Measurements from ENCODE around the gene COQ5. TPM values are rescaled to one million over a fixed set of nuclear protein-coding genes. Genes with fewer than 3 reads are reported as not detected.

The COQ5 gene
- total RNA-seq, 1 experiment from 2014 or later: 52.0 TPM

DNA sequence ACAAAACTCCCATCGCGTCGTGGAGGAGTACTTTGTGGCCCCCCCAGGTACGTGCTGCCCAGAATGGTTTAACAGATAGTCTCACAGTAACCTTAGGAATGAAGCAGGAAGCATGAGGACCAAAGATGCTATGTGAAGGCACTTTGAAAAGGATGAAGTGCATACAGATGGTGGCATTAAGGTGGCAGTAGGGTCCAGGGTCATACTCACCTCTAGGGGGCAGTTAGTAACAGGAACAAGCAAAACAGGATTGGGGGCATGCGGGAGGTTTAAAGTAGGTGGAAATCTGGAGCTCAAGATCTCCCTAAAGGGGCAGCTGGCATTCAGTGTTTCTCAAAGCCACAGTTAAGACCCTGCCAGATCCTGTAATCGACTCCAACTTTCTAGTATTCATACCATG, 71.8 kb downstream of the COQ5 start:
- DNase-seq (ENCODE audit: low read depth): no peak

DNA sequence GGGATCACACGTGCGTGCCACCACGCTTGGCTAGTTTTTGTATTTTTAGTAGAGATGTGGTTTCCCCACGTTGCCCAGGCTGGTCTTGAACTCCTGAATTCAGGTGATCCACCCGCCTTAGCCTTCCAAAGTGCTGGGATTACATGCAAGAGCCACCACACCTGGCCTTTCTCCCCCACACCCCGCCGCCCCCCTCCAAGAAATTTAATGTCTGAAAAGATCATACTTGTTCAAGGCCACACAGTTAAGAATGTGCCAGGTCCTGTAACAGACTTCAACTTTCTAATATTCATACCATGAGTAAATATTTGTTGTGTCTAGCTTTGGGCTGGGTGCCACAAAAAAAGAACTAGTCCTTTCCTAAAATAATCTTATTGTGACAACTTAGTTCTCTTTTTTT, 73.7 kb downstream of the COQ5 start:
- DNase-seq (ENCODE audit: low read depth): no peak

DNA sequence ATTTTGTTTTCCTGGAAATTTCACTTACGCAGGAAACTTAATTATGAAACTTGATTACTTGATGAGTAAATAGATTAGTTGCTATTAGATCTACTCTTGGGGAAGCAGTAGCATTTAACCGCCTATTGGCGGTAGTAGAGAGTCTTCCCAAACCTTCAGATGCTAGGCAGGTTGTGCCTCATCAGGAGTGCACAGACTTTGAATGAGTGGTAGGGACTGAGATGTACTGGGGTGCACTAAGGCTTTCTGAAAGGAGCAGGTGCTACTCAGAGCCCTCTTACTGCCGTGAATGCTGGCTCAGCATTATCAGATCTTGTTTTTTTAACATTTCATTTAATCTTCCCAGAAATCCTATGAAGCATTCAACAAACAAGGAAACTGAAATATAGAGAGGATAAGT, 75.0 kb downstream of the COQ5 start:
- no peak for DNase-seq (ENCODE audit: low read depth)

Small RNAs within 50 kb of the gene (small RNA-seq; reads per million reads assigned to genes)
- gene RF00019: not detected

Other genes with a start within 250 kb of the COQ5 start
- gene RNU4-2, start 237.3 kb downstream of the COQ5 start, total RNA-seq (2014; rRNA removed; shearing (Covaris generic)): not detected in 2 replicates
- not detected in 2 replicates for gene RNU4-1, start 235.9 kb downstream of the COQ5 start, total RNA-seq (2014; rRNA removed; shearing (Covaris generic))
- 0.40 and 1.6 TPM in 2 replicates for gene SIRT4, start 226.8 kb downstream of the COQ5 start, total RNA-seq (2014; rRNA removed; shearing (Covaris generic))
- not detected in 2 replicates for gene PLA2G1B, start 201.4 kb downstream of the COQ5 start, total RNA-seq (2014; rRNA removed; shearing (Covaris generic))
- gene MSI1, start 160.0 kb downstream of the COQ5 start, total RNA-seq (2014; rRNA removed; shearing (Covaris generic)): 0.40 and 0.92 TPM in 2 replicates
- gene COX6A1, start 91.0 kb downstream of the COQ5 start, total RNA-seq (2014; rRNA removed; shearing (Covaris generic)): 740 and 780 TPM in 2 replicates
- gene TRIAP1, start 82.8 kb downstream of the COQ5 start, total RNA-seq (2014; rRNA removed; shearing (Covaris generic)): 44.0 and 48.3 TPM in 2 replicates
- 20.9 and 23.5 TPM in 2 replicates for gene GATC, start 82.7 kb downstream of the COQ5 start, total RNA-seq (2014; rRNA removed; shearing (Covaris generic))
- 251 and 280 TPM in 2 replicates for gene SRSF9, start 59.4 kb downstream of the COQ5 start, total RNA-seq (2014; rRNA removed; shearing (Covaris generic))
- gene DYNLL1, start 33.0 kb downstream of the COQ5 start, total RNA-seq (2014; rRNA removed; shearing (Covaris generic)): 510 and 696 TPM in 2 replicates
- 35.1 and 43.3 TPM in 2 replicates for gene RNF10, start 5.2 kb upstream of the COQ5 start, total RNA-seq (2014; rRNA removed; shearing (Covaris generic))
- 58.9 and 60.4 TPM in 2 replicates for gene POP5, start 52.2 kb upstream of the COQ5 start, total RNA-seq (2014; rRNA removed; shearing (Covaris generic))
- not detected in 2 replicates for gene CABP1, start 111.5 kb upstream of the COQ5 start, total RNA-seq (2014; rRNA removed; shearing (Covaris generic))
- gene MLEC, start 158.0 kb upstream of the COQ5 start, total RNA-seq (2014; rRNA removed; shearing (Covaris generic)): 98.3 and 99.4 TPM in 2 replicates
- 11.1 and 11.2 TPM in 2 replicates for gene UNC119B, start 181.3 kb upstream of the COQ5 start, total RNA-seq (2014; rRNA removed; shearing (Covaris generic))
- gene ACADS, start 196.7 kb upstream of the COQ5 start, total RNA-seq (2014; rRNA removed; shearing (Covaris generic)): 5.1 and 5.6 TPM in 2 replicates

Measured in HT1080 (cell line).